GM19395 (cell line): ENCODE measurements around the gene ADAM23.

Experiments
- ATAC-seq: cut with Tn5 transposase; IDR thresholded peaks from one replicate; pipeline ENCODE4 v1.9.1; 2021; ENCODE audit warnings: mild to moderate bottlenecking, moderate library complexity; ENCODE audit not compliant: unreplicated experiment

Gene ADAM23

DNA sequence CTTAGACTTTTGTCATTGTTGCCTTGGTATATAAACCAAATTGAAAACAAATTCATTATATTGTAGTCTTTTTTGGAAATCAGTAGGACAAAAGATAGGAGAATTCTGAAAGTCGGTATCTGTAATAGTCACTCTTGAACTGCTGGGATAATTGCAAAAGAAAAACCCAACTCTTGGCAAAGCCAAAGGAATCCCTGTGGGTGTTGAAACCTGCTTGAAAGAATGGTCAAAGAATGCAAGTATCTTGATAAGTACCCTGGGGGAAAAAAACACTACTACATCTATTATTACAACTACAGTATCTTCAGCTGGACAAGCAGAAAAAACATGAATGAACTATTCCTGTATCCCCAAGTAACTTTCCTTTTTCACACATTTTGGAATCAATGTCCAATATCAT is 191.7 kb downstream of the ADAM23 start:
- ATAC-seq = no peak

DNA sequence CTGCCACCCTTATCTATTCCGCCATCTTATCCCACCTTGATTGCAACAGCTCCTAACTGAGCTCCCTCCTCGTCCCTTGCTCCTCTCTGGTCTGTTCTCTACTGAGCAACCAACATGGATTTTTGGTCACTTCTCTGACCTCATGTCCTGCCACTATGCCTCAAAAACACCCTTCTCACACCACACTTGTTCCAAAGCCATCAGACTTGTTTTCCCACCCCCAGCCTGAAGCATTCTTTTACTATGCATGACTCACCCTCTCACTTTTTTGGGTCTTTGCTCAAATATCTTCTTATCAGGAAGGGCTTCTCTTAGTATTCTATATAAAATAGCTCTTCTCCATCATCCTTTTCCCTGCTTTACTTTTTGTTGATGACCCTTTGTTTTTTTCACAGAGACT is 196.3 kb downstream of the ADAM23 start:
- no peak for ATAC-seq

DNA sequence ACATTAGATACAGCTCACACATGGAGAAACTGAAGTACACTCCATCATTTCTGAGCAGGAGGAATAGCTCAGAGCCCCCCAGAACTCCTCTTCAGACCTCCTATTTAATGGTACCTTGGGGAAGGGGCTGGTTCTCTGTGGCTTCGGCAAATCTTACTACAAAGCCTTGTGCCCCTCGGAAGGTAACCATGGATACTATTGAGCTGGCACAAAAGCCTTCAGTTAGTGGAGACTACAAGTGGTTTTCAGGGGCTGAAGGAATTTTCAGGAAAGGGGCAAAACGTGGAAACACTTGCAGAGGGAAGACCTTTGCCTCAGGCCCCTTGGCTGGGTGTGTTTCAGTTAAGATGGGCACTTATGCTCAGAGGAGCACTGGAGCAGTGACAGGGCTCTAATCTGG is 197.9 kb downstream of the ADAM23 start:
- no peak for ATAC-seq

DNA sequence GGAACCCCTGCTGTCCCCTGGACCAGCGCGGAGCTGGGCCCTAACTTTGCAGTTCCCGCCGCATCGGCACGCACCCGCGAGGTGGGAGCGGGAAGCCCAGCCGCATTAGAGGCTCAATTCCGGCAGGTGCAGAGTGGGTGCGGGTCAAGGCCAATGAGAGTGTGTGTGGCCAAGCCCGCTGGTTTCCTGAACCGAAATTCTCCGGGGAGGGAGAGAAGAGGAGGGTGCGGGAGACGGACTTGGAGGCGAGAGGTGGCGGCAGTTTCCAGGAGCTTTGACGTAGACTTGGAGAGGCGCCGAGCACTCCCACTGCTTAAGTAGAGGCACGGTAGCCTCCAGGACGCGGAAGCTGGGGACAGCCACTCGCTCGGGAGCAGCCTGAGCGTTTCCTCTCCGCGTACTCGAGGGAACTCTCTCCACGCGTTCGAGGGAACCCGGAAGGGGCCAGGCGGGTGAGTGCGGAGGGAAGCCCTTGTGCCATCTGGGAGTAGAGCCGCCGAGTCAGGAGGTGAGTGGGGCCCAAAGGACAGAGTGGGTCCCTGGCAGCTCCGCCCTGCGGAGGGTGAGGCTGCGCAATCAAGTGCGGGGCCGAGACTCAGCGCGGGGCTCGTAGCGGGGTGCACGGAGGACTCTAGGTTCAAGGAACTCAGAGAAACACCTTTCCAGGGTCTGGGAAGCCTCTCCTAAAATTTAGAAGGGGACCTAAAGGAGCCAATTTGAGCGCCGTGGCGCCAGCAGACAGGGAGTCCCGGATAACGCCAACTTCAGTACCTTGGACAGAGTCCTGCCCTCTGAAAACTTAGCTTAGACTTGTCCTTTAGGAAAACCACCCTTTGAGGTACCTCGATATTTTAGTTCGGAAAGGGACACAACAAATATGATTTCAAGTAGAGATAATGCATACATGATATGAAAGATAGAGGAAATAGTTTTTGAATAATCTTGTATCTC is 199.0 kb downstream of the ADAM23 start, which contains the start of gene FAM237A:
Gene FAM237A (plus strand): TSS at position 413 of the 951 bp plus-strand sequence. CDS start 1,750 bp downstream, outside the sequence.
- ATAC-seq = no peak

DNA sequence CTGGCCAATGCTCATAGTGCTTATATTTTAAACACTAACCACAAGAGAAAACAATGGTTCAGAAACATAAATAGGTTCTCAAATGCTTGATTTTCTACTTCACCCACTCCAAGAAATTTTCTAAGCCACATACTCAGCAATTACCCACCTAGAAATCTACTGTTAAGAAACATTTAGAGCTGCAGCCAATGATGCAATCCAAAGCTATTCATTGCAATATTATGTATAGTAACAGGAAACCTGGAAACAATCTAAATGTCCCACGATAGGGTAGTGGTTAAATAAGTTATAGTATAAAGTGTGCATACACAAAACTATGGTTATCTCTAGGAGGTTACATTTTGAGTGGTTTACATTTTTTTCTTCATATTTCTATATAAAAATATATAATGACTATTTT is 204.7 kb downstream of the ADAM23 start:
- no peak for ATAC-seq

DNA sequence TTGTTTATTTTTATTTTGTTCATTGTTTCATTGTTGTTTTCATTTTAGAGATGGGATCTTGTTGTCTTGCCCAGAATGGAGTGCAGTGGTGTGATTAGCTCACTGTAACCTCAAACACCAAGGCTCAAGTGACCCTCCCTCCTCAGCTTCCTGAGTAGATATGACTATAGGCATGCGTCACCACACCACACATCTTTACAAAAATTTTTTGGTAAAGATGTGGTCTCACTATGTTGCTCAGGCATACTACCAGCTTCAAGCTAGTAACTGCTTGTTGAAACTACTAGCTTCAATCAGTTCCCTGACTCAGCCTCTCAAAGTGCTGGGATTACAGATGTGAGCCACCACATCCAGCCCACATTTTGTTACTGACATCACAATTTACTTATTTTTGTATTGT is 213.8 kb downstream of the ADAM23 start:
- ATAC-seq = no peak

DNA sequence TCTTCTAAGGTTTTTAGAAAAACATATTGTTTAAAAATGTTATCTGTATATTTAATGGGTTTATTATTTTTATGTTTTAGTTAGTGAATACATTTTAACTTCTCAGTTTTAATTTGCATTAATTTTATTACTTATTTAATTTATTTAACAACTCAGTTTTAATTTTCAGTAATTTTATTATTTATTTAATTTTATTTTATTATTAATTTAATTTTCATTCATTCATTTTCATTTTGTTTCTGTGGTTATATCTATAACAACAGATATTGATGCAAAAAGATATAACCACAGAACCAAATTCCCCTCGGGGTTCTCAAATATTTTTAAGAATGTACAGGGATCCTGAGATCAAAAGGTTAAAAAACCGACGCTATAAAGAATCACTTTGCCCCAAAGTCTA is 221.9 kb downstream of the ADAM23 start:
- no peak for ATAC-seq
